HepG2 (cell line): ENCODE results near the gene ZBTB9. TPM values are rescaled to one million over a fixed set of nuclear protein-coding genes. Genes with fewer than 3 reads are reported as not detected.

Experiments used
- ATAC-seq: fragments of 200-7000 bp; cut with Tn5 transposase; 3 replicates; pipeline ENCODE4 v1.9.1; 2020; ENCODE audit warnings: mild to moderate bottlenecking, moderate library complexity
- BruUV-seq: library from RNA; stranded (reverse); fragments of 400-500 nt; replicated peaks from 2 replicates; lab custom pipeline; 2021; lab: Mats Ljungman, UMichigan
- CTCF ChIA-PET: fragments of 300-600 bp; formaldehyde crosslinking; extraction: SDS; loops from one replicate; lab custom pipeline; 2021; ENCODE audit warnings: low total read pairs, inconsistent platforms, low intra/inter-chr PET ratio; lab: Yijun Ruan, JAX
- POLR2A ChIA-PET: fragments of 350-600 bp; sonication (Branson Sonifier 250); formaldehyde crosslinking; loops from one replicate; lab custom pipeline; 2020; ENCODE audit warnings: antibody characterized with exemption, inconsistent platforms; lab: Yijun Ruan, JAX
- DNase-seq: peaks from one replicate; pipeline ENCODE4 v3.0.0-alpha.2; 2015; ENCODE audit warnings: low spot score
- FAIRE-seq: peaks from 3 replicates; lab custom pipeline; 2011; peaks lifted over from hg19 to GRCh38; lab: Jason Lieb, UNC
- H2AFZ ChIP-seq: one replicate; pipeline ENCODE4 v1.6.1; 2011; ENCODE audit warnings: low read length, inconsistent platforms
- H3K27ac ChIP-seq: fragments of 300-600 bp; 3 replicates; pipeline ENCODE4 v1.8.0; 2011; ENCODE audit warnings: mixed run types, mild to moderate bottlenecking, mixed read lengths, low read length, inconsistent platforms; ENCODE audit not compliant: insufficient read depth; ENCODE audit errors: extremely low read length
- H3K27me3 ChIP-seq, 2 experiments: fragments of 200-600 bp in 1 of 2; 2 replicates in 1 of 2; 3 replicates in 1 of 2; pipeline versions ENCODE4 v1.6.0 to v1.8.0; 2011; ENCODE audit warnings: low read length in 2 of 2, mild to moderate bottlenecking in 2 of 2, moderate library complexity in 2 of 2, inconsistent platforms in 1 of 2; ENCODE audit not compliant: insufficient read depth in 2 of 2, control insufficient read depth in 1 of 2
- H3K36me3 ChIP-seq, 2 experiments: fragments of 200-600 bp in 1 of 2; replicated peaks in 1 of 2; 2 replicates in 1 of 2; 3 replicates in 1 of 2; pipeline versions ENCODE4 v1.5.1 to v1.8.0; 2011; ENCODE audit warnings: low read length in 2 of 2, inconsistent platforms in 1 of 2; ENCODE audit not compliant: insufficient read depth in 2 of 2, control insufficient read depth in 1 of 2
- H3K4me1 ChIP-seq: 2 replicates; pipeline ENCODE4 v1.5.1; 2012; ENCODE audit warnings: low read length, inconsistent platforms; ENCODE audit not compliant: insufficient read depth
- H3K4me2 ChIP-seq: 2 replicates; pipeline ENCODE4 v1.6.0; 2011; ENCODE audit warnings: low read depth, low read length, inconsistent platforms
- H3K4me3 ChIP-seq, 3 experiments: fragments of 200-600 bp in 1 of 3; sonication (generic), shearing (Covaris generic) in 1 of 3; replicated peaks in 1 of 3; 2 replicates each; pipeline ENCODE4 v1.5.1; 2011 to 2016; ENCODE audit warnings: low read length in 3 of 3, inconsistent platforms in 2 of 3, low read depth in 2 of 3, mild to moderate bottlenecking in 2 of 3, control low read depth in 1 of 3, mixed read lengths in 1 of 3; ENCODE audit not compliant: insufficient read depth in 1 of 3
- H3K79me2 ChIP-seq: one replicate; pipeline ENCODE4 v1.6.1; 2011; ENCODE audit warnings: low read length, inconsistent platforms; ENCODE audit not compliant: insufficient read depth
- H3K9ac ChIP-seq: 2 replicates; pipeline ENCODE4 v1.6.0; 2011; ENCODE audit warnings: mild to moderate bottlenecking, low read depth, low read length, inconsistent platforms; ENCODE audit not compliant: insufficient read depth
- H3K9me3 ChIP-seq: 2 replicates; pipeline ENCODE4 v1.5.1; 2012; ENCODE audit warnings: mild to moderate bottlenecking, low read length
- H4K20me1 ChIP-seq: 2 replicates; pipeline ENCODE4 v1.6.0; 2011; ENCODE audit warnings: inconsistent platforms, mild to moderate bottlenecking, low read length, moderate library complexity; ENCODE audit not compliant: insufficient read depth
- FOSL2 ChIP-seq: sonication (generic); formaldehyde crosslinking; IDR thresholded peaks from 2 replicates; pipeline ENCODE4 v1.4.0; 2020; ENCODE audit warnings: missing genetic modification reagents
- GATA4 ChIP-seq: sonication (generic); IDR thresholded peaks from 2 replicates; pipeline ENCODE4 v1.6.1; 2016; ENCODE audit warnings: antibody characterized with exemption, low read depth, borderline replicate concordance
- MIER3 ChIP-seq: IDR thresholded peaks from 2 replicates; pipeline ENCODE4 v1.6.1; 2016; ENCODE audit warnings: missing compliant biosample characterization, borderline replicate concordance
- MTF1 ChIP-seq: sonication (generic); formaldehyde crosslinking; IDR thresholded peaks from 2 replicates; pipeline ENCODE4 v1.5.0; 2020; ENCODE audit warnings: missing genetic modification reagents
- MYC ChIP-seq: sonication (generic); formaldehyde crosslinking; IDR thresholded peaks from 2 replicates; pipeline ENCODE4 v1.9.0; 2021; ENCODE audit warnings: missing genetic modification reagents, borderline replicate concordance
- NFATC3 ChIP-seq: sonication (generic); formaldehyde crosslinking; IDR thresholded peaks from 2 replicates; pipeline ENCODE4 v1.5.1; 2020; ENCODE audit warnings: mild to moderate bottlenecking, missing genetic modification reagents
- PCBP2 ChIP-seq: fragments of 200-400 bp; formaldehyde crosslinking; optimal IDR thresholded peaks from 2 replicates; pipeline ENCODE3; 2018; ENCODE audit warnings: low read length, low read depth; ENCODE audit not compliant: poor library complexity, severe bottlenecking
- RCOR2 ChIP-seq: IDR thresholded peaks from 2 replicates; pipeline ENCODE4 v1.6.1; 2016; ENCODE audit warnings: missing biosample characterization, missing genetic modification reagents
- RFX5 ChIP-seq: IDR thresholded peaks from 2 replicates; pipeline ENCODE4 v1.6.1; 2011; ENCODE audit warnings: low read depth, low read length, improper control_type of control experiment
- SIN3A ChIP-seq: IDR thresholded peaks from 2 replicates; pipeline ENCODE4 v1.6.1; 2011; ENCODE audit warnings: low read depth, mild to moderate bottlenecking, control low read depth, low read length, borderline replicate concordance
- STAG1 ChIP-seq: sonication (generic); formaldehyde crosslinking; IDR thresholded peaks from 2 replicates; pipeline ENCODE4 v1.4.0; 2020; ENCODE audit warnings: missing genetic modification reagents
- STAT5B ChIP-seq: sonication (generic); formaldehyde crosslinking; IDR thresholded peaks from 2 replicates; pipeline ENCODE4 v1.4.0; 2020; ENCODE audit warnings: missing genetic modification reagents
- ZKSCAN1 ChIP-seq: fragments of 150-350 bp; IDR thresholded peaks from 2 replicates; pipeline ENCODE4 v1.6.1; 2014; ENCODE audit warnings: low read length
- ZNF205 ChIP-seq: IDR thresholded peaks from 2 replicates; pipeline ENCODE4 v1.6.1; 2018; ENCODE audit warnings: missing biosample characterization, missing genetic modification reagents
- ZNF224 ChIP-seq: sonication (generic); formaldehyde crosslinking; IDR thresholded peaks from 2 replicates; pipeline ENCODE4 v1.5.0; 2020; ENCODE audit warnings: mild to moderate bottlenecking, missing genetic modification reagents
- ZNF232 ChIP-seq: sonication (generic); formaldehyde crosslinking; IDR thresholded peaks from 2 replicates; pipeline ENCODE4 v1.4.0; 2020; ENCODE audit warnings: missing genetic modification reagents, borderline replicate concordance
- WGBS: methylation state at CpG from one replicate; pipeline ENCODE4 v1.1.6; 2017; ENCODE audit warnings: low lambda C conversion rate; 5-methylcytosine and 5-hydroxymethylcytosine counted together
- in situ Hi-C: cut with HindIII; loops from 2 replicates; pipeline ENCODE4 v1.10.0; 2017; ENCODE audit warnings: low pct_unique_long_range_greater_than_20kb; ENCODE audit not compliant: extremely low pct_ligation_motif_present
- intact Hi-C: fragments of 100-400 bp; cut with micrococcal nuclease; formaldehyde crosslinking; loops from one replicate; pipeline ENCODE4 v1.10.0; 2022; ENCODE audit not compliant: unreplicated experiment
- polyA plus RNA-seq, 8 experiments: library from polyadenylated mRNA; depleted of rRNA in 3 of 8; stranded (reverse) in 7 of 8; unstranded in 1 of 8; fragments of >200 nt; fragmentation: Illumina TruSeq in 4 of 8; extraction: Trizol in 4 of 8; gene quantifications; 2 replicates each; pipeline versions ENCODE4 v1.2.1 to v1.2.3, GENCODE V29; 2011 to 2016; ENCODE audit warnings: low read depth in 4 of 8, missing spikeins in 1 of 8, mixed read lengths in 1 of 8; ENCODE audit not compliant: insufficient read depth in 1 of 8
- total RNA-seq, 5 experiments: library from RNA; depleted of rRNA; stranded (reverse); fragments of >200 nt; fragmentation: Illumina TruSeq; extraction: Trizol; gene quantifications; 2 replicates each; pipeline ENCODE4 v1.2.3, GENCODE V29; 2016; ENCODE audit warnings: low read depth in 1 of 5
- TF ChIP-seq, protein P1 (sequence below): sonication (generic); formaldehyde crosslinking; IDR thresholded peaks from 2 replicates; pipeline ENCODE4 v1.5.0; 2020; ENCODE audit warnings: missing genetic modification reagents
- TF ChIP-seq, protein P2 (sequence below): sonication (generic); formaldehyde crosslinking; IDR thresholded peaks from 2 replicates; pipeline ENCODE4 v1.5.1; 2020; ENCODE audit warnings: missing genetic modification reagents, mild to moderate bottlenecking, borderline replicate concordance
- TF ChIP-seq, protein P3 (sequence below): conservative IDR thresholded peaks from 2 replicates; pipeline ENCODE4 v1.6.1; 2018; ENCODE audit warnings: missing genetic modification reagents
- TF ChIP-seq, protein P4 (sequence below): IDR thresholded peaks from 2 replicates; pipeline ENCODE4 v1.6.1; 2016; ENCODE audit warnings: control low read depth

Gene ZBTB9
- total and polyA plus RNA-seq, 2 of the 13 experiments (the other 11 are each of a cell fraction or from before 2014, with no cell fraction given), result 5.3 to 9.2 TPM

DNA sequence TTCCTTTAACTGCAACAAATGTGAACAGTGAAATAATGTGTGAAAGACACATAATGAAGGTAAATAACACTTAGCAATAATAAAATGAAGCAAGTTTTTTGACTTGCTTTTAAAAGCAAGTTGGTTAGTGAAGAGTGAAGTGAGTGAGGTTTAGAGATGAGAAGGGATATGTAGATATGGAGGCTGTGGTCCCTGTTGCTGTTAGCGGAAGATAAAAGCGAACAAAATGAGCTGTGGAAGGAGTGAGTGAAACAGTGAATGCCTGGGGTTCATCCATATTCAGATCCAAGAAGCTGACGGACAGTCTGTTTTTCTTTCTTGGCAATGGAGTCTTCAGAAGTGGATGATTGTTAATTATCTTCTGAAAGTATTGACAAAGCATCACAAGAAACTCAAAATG, 23.5 kb downstream of the ZBTB9 start:
- H3K4me3 ChIP-seq, result no peak overlapping the region
- no peaks in the 10 kb centered on the region for H3K9me3 ChIP-seq
- intact Hi-C loops (no loop called here), in situ Hi-C loops (no loop called here)
- peaks cover 0 to 7% of the 10 kb centered on the region in 2 experiments; a peak in 3 of 5 replicates for H3K27me3 ChIP-seq
- H4K20me1 ChIP-seq, result no peaks in the 10 kb centered on the region
- no peaks in the 10 kb centered on the region for H3K79me2 ChIP-seq
- no peak for ATAC-seq
- no peak for FAIRE-seq
- no peak overlapping the region for H2AFZ ChIP-seq
- no peak overlapping the region for H3K9ac ChIP-seq
- TF ChIP-seq MIER3 (CRISPR knock-in tag), result no peak
- no peak for TF ChIP-seq MTF1 (CRISPR knock-in tag)
- no peak for TF ChIP-seq FOSL2
- TF ChIP-seq, protein P1, sequence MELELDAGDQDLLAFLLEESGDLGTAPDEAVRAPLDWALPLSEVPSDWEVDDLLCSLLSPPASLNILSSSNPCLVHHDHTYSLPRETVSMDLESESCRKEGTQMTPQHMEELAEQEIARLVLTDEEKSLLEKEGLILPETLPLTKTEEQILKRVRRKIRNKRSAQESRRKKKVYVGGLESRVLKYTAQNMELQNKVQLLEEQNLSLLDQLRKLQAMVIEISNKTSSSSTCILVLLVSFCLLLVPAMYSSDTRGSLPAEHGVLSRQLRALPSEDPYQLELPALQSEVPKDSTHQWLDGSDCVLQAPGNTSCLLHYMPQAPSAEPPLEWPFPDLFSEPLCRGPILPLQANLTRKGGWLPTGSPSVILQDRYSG (CRISPR knock-in tag), result no peak
- no peak for TF ChIP-seq STAT5B (CRISPR knock-in tag)
- TF ChIP-seq, protein P2, sequence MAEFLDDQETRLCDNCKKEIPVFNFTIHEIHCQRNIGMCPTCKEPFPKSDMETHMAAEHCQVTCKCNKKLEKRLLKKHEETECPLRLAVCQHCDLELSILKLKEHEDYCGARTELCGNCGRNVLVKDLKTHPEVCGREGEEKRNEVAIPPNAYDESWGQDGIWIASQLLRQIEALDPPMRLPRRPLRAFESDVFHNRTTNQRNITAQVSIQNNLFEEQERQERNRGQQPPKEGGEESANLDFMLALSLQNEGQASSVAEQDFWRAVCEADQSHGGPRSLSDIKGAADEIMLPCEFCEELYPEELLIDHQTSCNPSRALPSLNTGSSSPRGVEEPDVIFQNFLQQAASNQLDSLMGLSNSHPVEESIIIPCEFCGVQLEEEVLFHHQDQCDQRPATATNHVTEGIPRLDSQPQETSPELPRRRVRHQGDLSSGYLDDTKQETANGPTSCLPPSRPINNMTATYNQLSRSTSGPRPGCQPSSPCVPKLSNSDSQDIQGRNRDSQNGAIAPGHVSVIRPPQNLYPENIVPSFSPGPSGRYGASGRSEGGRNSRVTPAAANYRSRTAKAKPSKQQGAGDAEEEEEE (CRISPR knock-in tag), result no peak
- TF ChIP-seq SIN3A, result no peak
- TF ChIP-seq MYC (CRISPR knock-in tag), result no peak
- no peak for TF ChIP-seq RCOR2 (CRISPR knock-in tag)
- no peak for TF ChIP-seq NFATC3 (CRISPR knock-in tag)
- TF ChIP-seq, protein P3, sequence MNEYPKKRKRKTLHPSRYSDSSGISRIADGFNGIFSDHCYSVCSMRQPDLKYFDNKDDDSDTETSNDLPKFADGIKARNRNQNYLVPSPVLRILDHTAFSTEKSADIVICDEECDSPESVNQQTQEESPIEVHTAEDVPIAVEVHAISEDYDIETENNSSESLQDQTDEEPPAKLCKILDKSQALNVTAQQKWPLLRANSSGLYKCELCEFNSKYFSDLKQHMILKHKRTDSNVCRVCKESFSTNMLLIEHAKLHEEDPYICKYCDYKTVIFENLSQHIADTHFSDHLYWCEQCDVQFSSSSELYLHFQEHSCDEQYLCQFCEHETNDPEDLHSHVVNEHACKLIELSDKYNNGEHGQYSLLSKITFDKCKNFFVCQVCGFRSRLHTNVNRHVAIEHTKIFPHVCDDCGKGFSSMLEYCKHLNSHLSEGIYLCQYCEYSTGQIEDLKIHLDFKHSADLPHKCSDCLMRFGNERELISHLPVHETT (CRISPR knock-in tag), result no peak
- TF ChIP-seq RFX5, result no peak
- no peak for TF ChIP-seq ZKSCAN1
- TF ChIP-seq GATA4, result no peak
- no peak for TF ChIP-seq STAG1 (CRISPR knock-in tag)
- no peak for TF ChIP-seq ZNF205 (CRISPR knock-in tag)
- TF ChIP-seq ZNF224 (CRISPR knock-in tag), result no peak
- TF ChIP-seq, protein P4, sequence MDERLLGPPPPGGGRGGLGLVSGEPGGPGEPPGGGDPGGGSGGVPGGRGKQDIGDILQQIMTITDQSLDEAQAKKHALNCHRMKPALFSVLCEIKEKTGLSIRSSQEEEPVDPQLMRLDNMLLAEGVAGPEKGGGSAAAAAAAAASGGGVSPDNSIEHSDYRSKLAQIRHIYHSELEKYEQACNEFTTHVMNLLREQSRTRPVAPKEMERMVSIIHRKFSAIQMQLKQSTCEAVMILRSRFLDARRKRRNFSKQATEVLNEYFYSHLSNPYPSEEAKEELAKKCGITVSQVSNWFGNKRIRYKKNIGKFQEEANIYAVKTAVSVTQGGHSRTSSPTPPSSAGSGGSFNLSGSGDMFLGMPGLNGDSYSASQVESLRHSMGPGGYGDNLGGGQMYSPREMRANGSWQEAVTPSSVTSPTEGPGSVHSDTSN (CRISPR knock-in tag), result no peak
- no peak for TF ChIP-seq PCBP2
- TF ChIP-seq ZNF232, result no peak
- H3K4me2 ChIP-seq, result no peak overlapping the region
- WGBS, result 28% methylated on average over 3 of the region's 3 CpGs
- no peaks in the 10 kb centered on the region for H3K36me3 ChIP-seq
- H3K27ac ChIP-seq, result no peak overlapping the region
- no peak for DNase-seq
- H3K4me1 ChIP-seq, result no peaks in the 10 kb centered on the region
- BruUV-seq, result no TSS peak
- POLR2A ChIA-PET, result no interaction called here
- CTCF ChIA-PET, result no interaction called here
